HG02571 (cell line): ENCODE data around the gene NEK5.
"Not testable (repeated sequence)": the region's sequence is repeated elsewhere in the genome, so short reads cannot be mapped to it uniquely, and the experiment has no call there.

Source experiments
- ATAC-seq: cut with Tn5 transposase; IDR thresholded peaks from one replicate; pipeline ENCODE4 v1.9.1; 2021; ENCODE audit warnings: mild to moderate bottlenecking, moderate library complexity; ENCODE audit not compliant: unreplicated experiment

NEK5 gene

DNA sequence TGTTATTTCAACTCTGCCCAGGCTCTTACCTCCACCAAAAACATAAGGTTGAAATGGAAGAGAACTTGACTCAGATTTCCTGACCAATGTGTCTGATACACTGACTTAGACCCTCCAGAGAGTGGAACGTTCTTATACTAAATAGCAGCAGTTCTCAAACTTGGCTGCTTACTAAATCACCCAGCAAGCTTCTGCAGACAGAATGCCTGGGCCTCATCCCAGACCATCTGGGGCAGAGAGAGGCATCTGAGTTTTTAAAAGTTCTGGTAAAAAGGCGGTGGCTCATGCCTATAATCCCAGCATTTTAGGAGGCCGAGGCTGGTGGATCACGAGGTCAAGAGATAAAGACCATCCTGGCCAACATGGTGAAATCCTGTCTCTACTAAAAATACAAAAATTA, 46.3 kb downstream of the NEK5 start:
- no peak for ATAC-seq

DNA sequence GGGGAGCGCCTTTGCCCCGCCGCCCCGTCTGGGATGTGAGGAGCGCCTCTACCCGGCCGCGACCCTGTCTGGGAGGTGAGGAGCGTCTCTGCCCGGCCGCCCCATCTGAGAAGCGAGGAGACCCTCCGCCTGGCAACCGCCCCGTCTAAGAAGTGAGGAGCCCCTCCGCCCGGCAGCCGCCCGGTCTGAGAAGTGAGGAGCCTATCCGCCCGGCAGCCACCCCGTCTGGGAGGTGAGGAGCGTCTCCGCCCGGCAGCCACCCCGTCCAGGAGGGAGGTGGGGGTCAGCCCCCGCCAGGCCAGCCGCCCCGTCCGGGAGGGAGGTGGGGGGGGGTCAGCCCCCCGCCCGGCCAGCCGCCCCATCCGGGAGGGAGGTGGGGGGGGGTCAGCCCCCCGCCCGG, 49.0 kb downstream of the NEK5 start:
- ATAC-seq = not testable (repeated sequence)

DNA sequence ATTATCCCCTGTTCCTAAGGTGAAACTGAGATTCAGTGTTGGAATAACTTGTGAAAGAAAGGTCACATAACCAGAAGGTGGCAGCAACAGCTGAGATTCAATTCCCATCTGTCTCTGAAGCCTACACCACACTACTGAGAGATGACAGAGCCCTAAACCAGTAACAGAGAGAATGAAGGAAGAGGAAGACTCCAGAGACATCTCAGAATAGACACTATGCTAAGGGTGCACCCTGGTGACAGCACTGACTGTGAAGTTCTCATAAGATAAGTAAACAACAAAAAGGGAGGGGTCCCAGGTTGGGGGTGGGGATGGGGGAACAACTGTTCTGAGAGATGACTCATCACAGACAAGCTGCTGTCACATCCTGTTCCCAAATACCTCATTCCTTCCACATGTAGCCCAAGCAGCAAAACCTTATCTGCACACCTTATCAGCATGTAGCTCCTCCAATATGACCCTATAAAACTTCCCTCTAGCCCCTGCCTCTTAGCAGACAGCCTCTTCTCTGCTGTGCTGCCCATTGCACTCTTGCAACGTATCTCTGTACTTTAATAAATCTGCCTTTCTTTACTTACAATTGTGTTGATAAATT, 57.8 kb downstream of the NEK5 start:
- ATAC-seq = no peak

DNA sequence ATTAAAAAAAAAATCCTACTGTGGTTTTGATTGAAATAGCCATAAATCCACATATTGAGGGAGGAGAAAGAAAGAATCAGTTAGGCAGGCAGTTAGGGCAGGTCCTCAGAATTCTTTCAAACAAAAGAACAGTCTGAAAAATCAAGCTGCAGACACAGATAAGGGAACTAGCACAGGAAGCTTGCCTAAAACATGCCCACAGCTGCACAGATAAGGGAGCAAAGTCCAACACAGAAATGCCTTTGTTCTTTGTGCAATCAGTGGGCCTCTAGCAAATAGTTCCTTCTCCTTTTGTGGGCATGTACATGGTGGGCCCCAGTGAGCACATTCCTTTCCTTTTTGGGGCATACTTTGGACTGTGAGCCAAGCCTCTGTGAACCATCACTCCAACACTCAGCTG, 61.6 kb downstream of the NEK5 start:
- ATAC-seq = no peak

DNA sequence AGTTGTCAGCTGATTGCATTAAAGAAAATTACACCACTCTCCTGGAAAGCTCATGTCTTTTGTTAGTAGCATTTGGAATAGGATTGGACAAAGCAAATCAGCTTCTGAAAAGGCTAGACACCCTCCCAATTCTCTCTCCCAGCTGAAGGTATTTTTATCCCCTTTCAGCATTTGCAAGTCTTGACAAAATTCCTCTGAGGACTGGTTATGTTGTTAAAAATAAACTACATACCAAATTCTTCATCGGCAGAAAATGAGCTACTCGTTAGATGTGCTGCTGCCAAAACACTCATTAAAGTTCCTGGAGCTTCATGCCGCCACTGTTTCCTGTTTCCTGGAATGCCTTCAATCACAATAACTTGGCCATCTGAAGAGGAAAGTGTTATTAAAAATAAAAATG, 67.3 kb downstream of the NEK5 start:
- ATAC-seq = no peak

DNA sequence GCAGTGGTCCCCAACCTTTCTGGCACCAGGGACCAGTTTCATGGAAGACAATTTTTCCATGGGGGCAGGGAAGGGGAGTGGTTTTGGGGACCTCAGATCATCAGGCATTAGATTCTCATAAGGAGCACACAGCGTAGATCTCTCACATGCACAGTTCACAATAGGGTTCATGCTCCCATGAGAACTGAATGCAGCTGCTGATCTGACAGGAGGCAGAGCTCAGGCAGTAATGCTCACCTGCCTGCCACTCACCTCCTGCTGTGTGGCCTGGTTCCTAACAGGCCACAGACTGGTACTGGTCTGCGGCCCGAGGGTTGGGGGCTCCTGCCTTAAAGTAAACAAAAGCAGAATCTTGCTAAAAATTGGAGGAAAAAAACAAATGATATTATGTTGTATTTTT, 67.8 kb downstream of the NEK5 start:
- not testable (repeated sequence) for ATAC-seq

DNA sequence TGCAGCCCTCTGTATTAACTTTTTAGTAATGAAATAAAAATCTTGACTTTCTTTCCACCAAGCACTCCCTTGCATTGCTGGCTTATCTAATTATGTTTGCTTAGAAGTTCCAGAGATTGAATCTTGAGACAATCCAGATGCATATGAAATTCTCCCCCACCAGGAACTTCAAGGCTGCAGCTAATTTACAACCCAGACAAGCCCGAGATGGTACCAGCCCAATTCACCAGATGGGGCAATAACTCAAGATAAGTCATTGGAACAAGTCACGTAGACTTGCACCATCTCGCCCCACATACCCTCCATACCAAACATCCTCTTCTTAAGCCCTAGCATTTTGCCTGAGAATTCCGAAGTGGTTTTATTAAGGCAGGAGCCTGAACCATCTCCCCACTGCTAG, 75.4 kb downstream of the NEK5 start:
- no peak for ATAC-seq

DNA sequence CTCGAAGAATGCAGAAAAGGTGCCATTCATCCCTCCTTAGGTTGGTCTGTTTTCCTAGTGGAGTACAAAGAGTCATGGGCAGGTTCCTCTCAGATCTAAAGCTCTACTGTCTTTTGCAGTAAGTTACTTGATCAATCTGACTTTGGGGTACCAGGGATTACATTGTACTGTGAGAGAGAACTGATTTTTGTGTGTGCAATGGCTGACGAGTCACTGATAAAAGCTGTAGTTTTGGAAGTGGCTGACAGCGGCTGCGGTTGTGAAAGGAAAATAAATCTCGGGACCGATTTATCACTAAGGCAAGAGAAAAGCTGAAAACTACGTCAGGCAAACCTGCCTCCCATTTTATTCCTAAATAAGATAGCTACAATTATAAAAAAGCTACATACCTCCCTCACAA, 77.5 kb downstream of the NEK5 start:
- no peak for ATAC-seq

DNA sequence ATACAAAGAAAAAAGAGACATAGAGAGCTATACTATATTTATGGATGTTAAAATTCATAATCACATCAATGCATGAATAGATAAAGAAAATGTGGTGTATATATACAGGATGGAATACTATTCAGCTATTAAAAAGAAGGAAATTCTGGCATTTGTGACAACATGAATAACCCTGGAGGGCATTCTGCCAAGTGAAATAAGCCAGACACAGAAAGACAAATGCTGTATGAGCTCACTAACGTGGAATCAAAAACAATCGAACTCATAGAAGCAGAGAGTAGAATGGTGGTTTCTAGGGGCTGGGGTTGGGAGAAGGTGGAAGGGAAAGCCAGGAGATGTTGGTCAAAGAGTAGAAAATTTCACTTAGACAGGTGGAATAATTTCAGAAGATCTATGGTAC, 80.4 kb downstream of the NEK5 start:
- ATAC-seq = no peak

DNA sequence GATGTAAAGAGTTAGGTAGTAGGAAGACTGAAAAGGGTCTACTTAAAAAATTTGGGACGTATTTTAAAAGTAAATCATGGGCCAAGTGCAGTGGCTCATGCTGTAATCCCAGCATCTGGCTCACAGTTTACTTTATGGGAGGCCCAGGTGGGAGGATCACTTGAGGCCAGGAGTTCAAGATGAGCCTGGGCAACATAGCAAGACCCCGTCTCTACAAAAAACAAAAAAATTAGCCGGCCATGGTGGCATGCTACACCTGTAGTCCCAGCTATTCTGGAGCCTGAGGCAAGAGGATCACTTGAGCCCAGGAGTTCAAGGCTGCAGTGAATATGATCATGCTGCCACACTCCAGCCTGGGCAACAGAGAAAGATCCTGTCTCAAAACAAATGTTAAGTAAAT, 81.4 kb downstream of the NEK5 start:
- ATAC-seq = no peak

DNA sequence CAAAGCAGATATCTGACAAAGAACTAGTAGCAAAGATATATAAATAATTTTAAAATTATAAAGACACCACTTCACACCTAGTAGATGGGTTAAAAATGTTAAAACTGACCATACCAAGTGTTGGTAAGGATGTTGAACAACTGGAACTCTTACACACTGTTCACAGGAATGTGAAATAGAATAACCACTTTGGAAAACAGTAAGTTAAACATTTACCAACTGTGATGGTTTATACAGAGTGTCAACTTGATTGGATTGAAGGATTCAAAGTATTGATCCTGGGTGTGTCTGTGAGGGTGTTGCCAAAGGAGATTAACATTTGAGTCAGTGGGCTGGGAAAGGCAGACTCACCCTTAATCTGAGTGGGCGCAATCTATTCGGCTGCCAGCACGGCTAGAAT, 85.2 kb downstream of the NEK5 start:
- no peak for ATAC-seq

DNA sequence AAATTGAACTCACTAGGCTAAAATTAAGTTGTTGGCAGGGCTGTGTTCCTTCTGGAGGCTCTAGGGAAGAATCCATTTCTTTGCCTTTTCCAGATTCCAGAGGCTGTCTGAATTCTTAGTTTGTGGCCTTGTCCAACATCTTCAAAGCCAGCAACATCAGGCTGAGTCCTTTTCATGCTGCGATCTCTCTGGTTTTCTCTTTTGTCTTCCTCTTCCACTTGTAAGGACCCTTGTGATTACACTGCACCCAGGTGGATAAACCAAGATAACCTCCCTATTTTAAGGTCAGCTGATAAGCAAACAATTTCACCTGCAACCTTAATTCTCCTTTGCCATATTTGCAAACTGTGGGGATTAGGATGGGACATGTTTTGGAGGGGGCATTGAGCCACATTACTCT, 92.8 kb downstream of the NEK5 start:
- ATAC-seq = no peak

DNA sequence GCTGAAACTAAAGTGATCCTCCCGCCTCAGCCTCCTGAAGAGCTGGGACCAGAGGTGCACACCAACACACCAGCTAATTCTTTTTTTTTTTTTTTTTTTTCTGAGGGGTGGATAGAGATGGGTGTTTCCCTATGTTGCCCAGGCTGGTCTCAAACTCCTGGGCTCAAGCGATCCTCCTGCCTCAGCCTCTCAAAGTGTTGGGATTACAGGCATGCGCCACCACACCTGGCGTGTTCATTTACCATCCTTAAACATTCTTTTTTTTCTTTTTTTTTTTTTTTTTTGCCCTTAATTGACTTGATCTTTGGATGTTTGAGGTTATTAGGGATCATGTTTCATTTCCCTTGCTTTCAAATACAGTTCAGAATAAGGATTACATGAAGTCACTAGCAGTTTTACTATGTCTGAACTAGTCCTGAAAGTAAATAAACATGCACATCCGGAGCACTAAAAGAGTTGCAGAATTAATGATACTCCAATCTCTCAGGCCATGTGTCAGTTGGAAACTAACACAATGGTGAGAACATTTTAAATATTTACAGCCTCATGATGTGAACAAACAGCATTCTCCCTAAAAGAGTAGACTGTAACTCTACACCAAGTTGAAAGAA, 94.2 kb downstream of the NEK5 start:
- no peak for ATAC-seq

DNA sequence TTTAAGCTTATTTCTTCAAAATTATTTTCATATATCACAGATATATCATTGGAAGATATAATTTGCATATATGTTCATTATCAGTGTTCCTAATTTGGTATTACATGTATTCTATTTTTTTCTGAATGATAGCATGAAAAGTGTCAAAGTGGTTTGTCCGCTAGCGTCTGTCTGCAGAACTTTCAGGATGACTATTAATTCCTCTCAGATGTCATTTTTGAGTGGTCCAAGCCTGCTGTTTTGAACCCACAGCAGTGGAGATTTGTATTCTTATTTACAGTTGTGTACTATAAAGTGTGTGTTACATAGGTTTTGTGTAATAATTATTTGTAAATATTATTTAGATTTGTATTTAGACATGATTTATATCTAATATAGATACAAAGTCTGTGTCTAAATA, 95.8 kb downstream of the NEK5 start:
- ATAC-seq = no peak

DNA sequence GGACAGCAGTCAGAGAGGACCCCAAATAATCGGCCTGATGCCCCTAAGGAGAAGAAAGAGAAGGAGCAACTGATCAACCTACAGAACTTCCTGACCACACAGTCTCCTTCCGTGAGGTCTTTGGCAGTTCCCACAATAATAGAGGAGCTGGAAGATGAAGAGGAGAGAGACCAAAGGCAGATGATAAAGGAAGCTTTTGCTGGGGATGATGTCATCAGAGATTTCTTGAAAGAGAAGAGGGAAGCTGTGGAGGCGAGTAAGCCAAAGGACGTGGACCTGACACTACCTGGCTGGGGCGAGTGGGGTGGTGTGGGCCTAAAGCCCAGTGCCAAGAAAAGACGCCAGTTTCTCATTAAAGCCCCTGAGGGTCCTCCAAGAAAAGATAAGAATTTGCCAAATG, 98.5 kb downstream of the NEK5 start:
- not testable (repeated sequence) for ATAC-seq

DNA sequence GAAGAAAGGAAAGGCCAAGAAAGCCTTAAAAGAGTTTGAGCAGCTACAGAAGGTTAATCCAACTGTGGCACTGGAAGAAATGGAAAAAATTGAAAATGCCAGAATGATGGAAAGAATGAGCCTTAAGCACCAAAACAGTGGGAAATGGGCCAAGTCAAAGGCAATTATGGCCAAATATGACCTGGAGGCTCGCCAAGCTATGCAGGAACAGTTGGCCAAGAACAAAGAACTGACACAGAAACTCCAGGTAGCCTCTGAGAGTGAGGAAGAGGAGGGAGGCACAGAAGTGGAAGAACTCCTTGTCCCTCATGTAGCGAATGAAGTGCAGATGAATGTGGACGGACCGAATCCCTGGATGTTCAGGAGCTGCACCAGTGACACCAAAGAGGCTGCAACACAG, 99.3 kb downstream of the NEK5 start:
- no peak for ATAC-seq

DNA sequence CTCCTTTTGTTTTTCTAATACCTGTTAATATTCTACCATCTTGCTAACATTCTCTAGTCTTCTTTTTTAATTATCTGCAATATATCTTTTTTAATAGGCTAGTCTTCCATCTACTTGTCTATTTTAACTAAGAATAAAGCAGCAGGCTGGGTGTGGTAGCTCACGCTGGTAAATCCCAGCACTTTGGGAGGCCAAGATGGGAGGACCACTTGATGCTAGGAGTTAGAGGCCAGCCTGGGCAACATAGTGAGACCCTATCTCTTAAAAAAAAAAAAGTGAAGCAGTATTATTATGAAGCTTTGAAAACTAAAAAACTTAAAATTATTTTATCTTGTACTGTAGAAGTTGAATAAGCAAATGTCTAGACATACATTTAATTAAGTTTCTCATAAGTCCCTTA, 101.0 kb downstream of the NEK5 start:
- no peak for ATAC-seq

DNA sequence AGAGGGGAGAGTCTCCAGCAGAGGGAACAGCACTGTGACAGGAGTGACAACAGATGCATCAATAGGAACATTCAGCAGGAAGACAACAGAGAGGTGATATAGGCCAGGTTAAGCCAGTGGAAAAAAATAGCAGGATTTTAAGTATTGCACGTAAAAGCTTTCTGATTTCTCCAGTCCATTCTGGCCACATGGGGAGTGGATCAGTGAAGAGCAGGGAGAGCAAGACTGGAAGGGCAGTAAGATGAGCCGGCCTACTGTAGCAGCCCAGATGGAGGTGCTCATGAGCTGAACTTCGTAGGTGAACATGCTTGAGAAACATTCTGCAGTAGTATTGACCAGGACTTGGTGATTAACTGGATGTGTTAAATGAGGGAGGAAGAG, 102.6 kb downstream of the NEK5 start:
- no peak for ATAC-seq

DNA sequence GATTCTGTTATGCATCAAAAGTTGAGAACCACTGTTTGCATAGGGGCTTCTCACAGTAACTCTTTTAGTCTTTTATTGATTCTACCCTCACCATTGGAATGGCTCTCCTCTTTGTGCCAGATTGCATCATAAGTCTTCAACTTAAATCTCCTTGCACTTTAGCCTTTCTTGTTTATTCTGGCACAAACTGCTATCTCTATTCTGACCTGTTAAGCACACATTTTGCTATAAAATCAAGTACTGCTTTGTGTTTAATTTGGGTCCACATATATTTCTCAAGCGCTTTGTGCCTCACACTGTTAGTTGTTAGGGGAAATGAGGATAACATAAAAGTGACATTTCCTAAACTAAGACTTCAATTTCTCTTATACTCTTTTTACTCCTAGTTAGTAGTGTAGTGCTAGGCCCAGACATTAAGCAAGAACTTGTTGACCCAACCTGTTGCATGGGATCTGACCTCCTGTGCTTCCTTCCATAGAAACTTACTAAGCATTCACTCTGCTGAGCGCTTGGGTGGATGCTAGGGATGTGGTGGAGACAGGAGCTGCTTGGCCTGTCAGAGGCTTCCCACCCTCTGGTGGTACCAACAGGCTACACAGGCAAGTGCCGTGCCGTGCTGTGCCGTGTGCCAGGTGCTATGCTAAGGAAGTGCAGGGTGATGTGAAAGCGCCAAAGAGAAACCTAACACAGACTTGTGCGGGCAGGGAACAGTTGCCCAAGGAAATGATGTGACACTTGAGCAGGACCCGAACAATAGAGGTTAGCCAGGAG, 103.2 kb downstream of the NEK5 start:
- no peak for ATAC-seq

DNA sequence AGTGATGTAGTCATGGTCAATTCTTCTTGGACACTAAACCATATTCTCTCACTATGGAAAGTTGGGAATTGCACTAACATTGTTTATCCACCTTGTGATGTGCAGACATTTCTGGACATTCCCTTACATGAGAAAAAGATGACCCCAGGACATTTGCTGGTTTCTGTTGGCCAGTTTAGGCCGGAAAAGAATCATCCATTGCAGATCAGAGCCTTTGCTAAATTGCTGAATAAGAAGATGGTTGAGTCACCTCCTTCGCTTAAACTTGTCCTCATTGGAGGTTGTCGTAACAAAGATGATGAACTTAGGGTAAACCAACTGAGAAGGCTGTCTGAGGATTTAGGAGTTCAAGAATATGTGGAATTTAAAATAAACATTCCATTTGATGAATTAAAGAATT, 104.4 kb downstream of the NEK5 start, which contains the start of gene UTP14C:
UTP14C (plus strand) TSS at position 211 of the 400 bp plus-strand sequence. CDS start 4,114 bp downstream, outside the sequence.
- no peak for ATAC-seq

DNA sequence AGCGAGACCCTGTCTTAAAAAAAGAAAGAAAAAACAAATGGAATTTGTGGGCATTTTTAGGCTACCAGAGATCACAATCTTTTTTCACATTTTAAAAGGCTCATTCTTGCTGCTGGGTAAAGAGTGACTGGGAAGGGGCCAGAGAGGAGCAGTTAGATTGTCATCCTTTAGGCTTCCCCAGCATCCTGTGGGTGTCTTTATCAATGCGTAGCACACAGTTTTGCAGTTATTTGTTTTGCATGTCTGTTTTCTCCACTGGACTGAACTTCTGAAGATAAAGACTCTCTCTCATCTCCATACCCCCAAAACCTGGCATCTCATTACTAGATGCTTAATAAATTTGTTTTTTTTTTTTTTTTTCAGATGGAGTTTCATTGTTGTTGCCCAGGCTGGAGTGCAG, 106.5 kb downstream of the NEK5 start:
- no peak for ATAC-seq

DNA sequence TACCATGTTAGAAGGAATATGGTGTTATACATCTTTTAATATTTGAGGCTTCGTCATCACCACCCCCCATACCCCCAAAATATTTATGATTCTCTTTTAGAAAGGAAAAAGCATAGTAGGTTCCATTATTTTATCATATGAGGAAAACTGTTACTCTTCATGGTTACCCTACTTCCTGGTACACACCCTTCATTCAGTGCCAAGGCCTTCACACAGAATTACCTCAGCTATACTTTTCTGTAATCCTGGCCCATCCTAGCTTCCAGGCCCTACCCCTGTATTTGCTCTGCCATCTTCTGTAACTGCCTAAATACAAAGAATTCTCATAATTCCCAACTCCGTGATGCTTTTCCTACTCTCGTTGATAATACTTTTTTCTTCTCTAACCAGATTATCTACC, 108.7 kb downstream of the NEK5 start:
- ATAC-seq = no peak
